Calu3 (cell line): Measurements from ENCODE around the gene CCDC146. TPM values are rescaled to one million over a fixed set of nuclear protein-coding genes. Genes with fewer than 3 reads are reported as not detected.

Experiments
- BruUV-seq: library from RNA; stranded (reverse); fragments of 400-500 nt; replicated peaks from 2 replicates; lab custom pipeline; 2021; lab: Mats Ljungman, UMichigan
- CTCF ChIA-PET: fragments of 300-600 bp; sonication (Branson Sonifier 250); formaldehyde crosslinking; loops from one replicate; lab custom pipeline; 2022; ENCODE audit warnings: antibody characterized with exemption; lab: Charles Lee
- DNase-seq: peaks from one replicate; pipeline ENCODE4 v3.0.0; 2022
- H3K27ac Mint-ChIP-seq: one replicate; pipeline ENCODE4 v1.8.0; 2022; ENCODE audit warnings: mixed read lengths; ENCODE audit not compliant: unreplicated experiment
- H3K27me3 Mint-ChIP-seq: one replicate; pipeline ENCODE4 v1.8.0; 2022; ENCODE audit warnings: mixed read lengths; ENCODE audit not compliant: unreplicated experiment
- H3K36me3 Mint-ChIP-seq: one replicate; pipeline ENCODE4 v1.8.0; 2022; ENCODE audit warnings: mild to moderate bottlenecking, moderate library complexity, mixed read lengths; ENCODE audit not compliant: insufficient read depth, unreplicated experiment
- H3K4me1 Mint-ChIP-seq: one replicate; pipeline ENCODE4 v1.8.0; 2022; ENCODE audit warnings: mild to moderate bottlenecking, low read depth, mixed read lengths; ENCODE audit not compliant: unreplicated experiment
- H3K4me3 Mint-ChIP-seq: one replicate; pipeline ENCODE4 v1.8.0; 2022; ENCODE audit warnings: mild to moderate bottlenecking, low read depth, moderate library complexity, mixed read lengths; ENCODE audit not compliant: unreplicated experiment
- H3K9me3 Mint-ChIP-seq: one replicate; pipeline ENCODE4 v1.8.0; 2022; ENCODE audit warnings: low read depth, mixed read lengths; ENCODE audit not compliant: unreplicated experiment
- CTCF ChIP-seq: fragments of 200-600 bp; IDR thresholded peaks from one replicate; pipeline ENCODE4 v1.8.0; 2022; ENCODE audit warnings: antibody characterized with exemption; ENCODE audit not compliant: unreplicated experiment
- intact Hi-C: fragments of 100-400 bp; cut with micrococcal nuclease; formaldehyde crosslinking; loops from one replicate; pipeline ENCODE4 v1.10.0; 2022; ENCODE audit not compliant: unreplicated experiment
- total RNA-seq: library from RNA; stranded (reverse); gene quantifications from 2 replicates; pipeline ENCODE4 v1.2.3, GENCODE V29; 2022

The CCDC146 gene
- total RNA-seq, 1 experiment from 2014 or later: 8.8 TPM

DNA sequence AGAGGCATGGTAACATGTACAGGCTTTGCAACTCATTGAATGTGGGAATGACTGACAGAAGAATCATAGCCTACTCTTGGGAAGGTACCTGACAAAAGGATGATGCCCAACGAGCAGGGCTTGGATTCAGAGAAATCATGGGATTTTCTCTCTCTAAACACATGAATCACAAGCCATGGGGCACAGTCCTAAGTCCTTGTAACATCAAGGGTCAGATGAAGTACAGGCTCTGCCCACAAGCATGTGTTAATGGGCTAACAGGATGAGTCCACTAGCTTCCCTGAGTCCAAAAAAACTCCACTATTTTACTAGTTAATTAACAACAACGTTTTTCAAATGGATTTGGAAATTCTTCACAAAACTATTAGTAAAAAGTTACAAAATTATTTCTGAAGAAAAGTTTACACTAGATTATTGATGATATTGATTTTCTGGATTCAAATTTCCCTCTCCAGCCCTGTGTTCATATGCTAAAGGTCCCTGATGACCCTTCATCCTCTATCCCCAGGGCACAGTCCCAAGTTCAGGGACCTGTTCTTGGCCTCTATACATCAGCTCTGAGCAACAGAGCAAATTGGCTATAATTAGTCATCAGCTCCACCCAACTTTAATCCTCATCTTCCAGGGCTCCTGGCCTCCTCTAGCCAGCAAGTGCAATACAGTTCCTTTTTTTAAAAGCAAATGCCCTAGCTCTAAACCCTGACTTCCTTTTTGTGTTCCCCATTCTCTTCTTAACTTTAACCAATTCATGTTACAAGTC, 194.0 kb downstream of the CCDC146 start:
- CTCF ChIA-PET: no interaction called here
- Mint-ChIP-seq H3K27ac (no peak overlapping the region), H3K36me3 (no peaks in the 10 kb centered on the region), H3K4me3 (no peak overlapping the region), H3K27me3 (no peaks in the 10 kb centered on the region), H3K9me3 (no peaks in the 10 kb centered on the region), H3K4me1 (peaks cover 8% of the 10 kb centered on the region)
- no peak for TF ChIP-seq CTCF
- intact Hi-C loops: no loop called here
- BruUV-seq: no TSS peak
- DNase-seq: no peak

DNA sequence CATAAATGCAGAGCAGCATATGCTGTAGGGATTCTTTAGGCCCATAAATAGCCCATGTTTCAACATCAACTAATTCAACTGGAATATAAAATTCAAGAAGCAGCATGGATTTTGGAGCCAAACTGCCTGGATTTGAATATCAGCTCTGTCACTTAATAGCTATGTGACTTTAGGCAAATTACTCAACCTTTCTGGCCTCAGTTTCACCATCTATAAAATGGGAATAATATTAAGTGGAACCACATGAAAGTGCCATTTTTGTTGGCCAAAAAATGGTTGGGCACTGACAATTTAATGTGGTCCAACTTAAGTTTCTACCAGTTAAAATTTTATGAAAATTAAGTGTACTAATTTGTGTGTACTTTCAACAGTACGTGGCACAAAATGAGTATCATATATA, 195.6 kb downstream of the CCDC146 start:
- no TSS peak for BruUV-seq
- CTCF ChIA-PET: no interaction called here
- H3K27ac Mint-ChIP-seq: no peak overlapping the region
- peaks cover 8% of the 10 kb centered on the region for H3K4me1 Mint-ChIP-seq
- no peak overlapping the region for H3K4me3 Mint-ChIP-seq
- H3K36me3 Mint-ChIP-seq: no peaks in the 10 kb centered on the region
- no peak for DNase-seq
- intact Hi-C loops: no loop called here
- H3K27me3 Mint-ChIP-seq: no peaks in the 10 kb centered on the region
- no peak for TF ChIP-seq CTCF
- no peaks in the 10 kb centered on the region for H3K9me3 Mint-ChIP-seq

DNA sequence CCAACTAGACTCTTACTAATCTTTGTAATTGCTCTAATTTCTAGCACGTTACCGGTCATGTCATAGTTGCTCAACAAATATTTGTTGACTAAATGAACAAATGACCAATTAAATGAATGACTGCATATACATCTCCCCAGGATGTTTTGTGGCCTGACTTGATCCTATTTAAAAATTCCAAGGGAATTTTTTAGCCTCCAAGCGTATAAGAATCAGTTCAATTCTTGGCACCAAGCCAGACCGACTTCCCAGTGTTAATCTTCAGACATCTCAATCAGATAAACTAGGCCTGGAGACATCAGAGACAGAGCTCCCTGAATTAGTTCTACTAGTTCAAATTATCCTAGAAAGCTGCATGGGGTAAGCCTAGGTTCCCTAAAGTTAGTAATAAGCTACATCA, 197.7 kb downstream of the CCDC146 start:
- intact Hi-C loops: no loop called here
- Mint-ChIP-seq H3K27me3 (no peaks in the 10 kb centered on the region), H3K9me3 (no peaks in the 10 kb centered on the region), H3K36me3 (no peaks in the 10 kb centered on the region), H3K27ac (no peak overlapping the region), H3K4me3 (no peak overlapping the region), H3K4me1 (peaks cover 8% of the 10 kb centered on the region)
- no TSS peak for BruUV-seq
- DNase-seq: no peak
- CTCF ChIA-PET: no interaction called here
- TF ChIP-seq CTCF: no peak

DNA sequence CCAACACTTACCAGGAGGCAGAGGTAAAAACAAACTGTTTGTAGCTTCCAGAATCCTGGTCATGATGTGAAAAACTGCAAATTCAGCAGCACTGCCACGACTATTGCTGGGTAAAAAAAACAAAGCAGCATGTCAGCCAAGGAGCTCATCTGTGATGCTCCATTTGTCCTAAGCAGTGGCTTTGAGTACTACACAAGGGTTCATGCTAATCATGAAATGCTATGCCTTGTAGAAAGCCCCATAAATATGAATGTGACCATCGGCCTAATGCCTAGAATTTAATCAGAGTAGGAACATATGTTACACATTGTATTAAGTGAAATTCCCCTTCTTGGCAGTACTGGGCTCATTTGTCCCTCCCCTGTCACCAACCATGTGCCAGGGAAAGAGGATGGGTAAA, 198.3 kb downstream of the CCDC146 start:
- Mint-ChIP-seq H3K36me3 (no peaks in the 10 kb centered on the region), H3K27me3 (no peaks in the 10 kb centered on the region), H3K9me3 (no peaks in the 10 kb centered on the region), H3K27ac (no peak overlapping the region), H3K4me1 (peaks cover 8% of the 10 kb centered on the region), H3K4me3 (no peak overlapping the region)
- no TSS peak for BruUV-seq
- CTCF ChIA-PET: no interaction called here
- intact Hi-C loops: no loop called here
- no peak for TF ChIP-seq CTCF
- no peak for DNase-seq
